H1 (cell line): ENCODE data around the gene ACTL10. TPM values are rescaled to one million over a fixed set of nuclear protein-coding genes. Genes with fewer than 3 reads are reported as not detected.

Source experiments
- CTCF ChIA-PET: fragments of 300-600 bp; sonication (Branson Sonifier 250); formaldehyde crosslinking; loops from one replicate; lab custom pipeline; 2021; ENCODE audit not compliant: partially characterized antibody; lab: Charles Lee
- POLR2A ChIA-PET: fragments of 300-600 bp; sonication (Branson Sonifier 250); formaldehyde crosslinking; loops from one replicate; lab custom pipeline; 2021; ENCODE audit warnings: inconsistent platforms; ENCODE audit not compliant: partially characterized antibody; lab: Charles Lee
- DNase-seq, 2 experiments: peaks; one replicate each; pipeline versions ENCODE4 v3.0.0 to v3.0.0-alpha.2; 2010 to 2022; ENCODE audit warnings: low spot score in 2 of 2, low read depth in 1 of 2, mixed read lengths in 1 of 2
- FAIRE-seq: peaks from 2 replicates; lab custom pipeline; 2011; peaks lifted over from hg19 to GRCh38; lab: Jason Lieb, UNC
- H2AFZ ChIP-seq: 2 replicates; pipeline ENCODE4 v1.8.1; 2012; ENCODE audit warnings: low read length, inconsistent platforms
- H2AK5ac ChIP-seq: 2 replicates; pipeline ENCODE4 v1.6.1; 2013; ENCODE audit warnings: low read depth, low read length
- H2BK120ac ChIP-seq: replicated peaks from 2 replicates; pipeline ENCODE3; 2013; ENCODE audit warnings: low read depth, low read length, inconsistent platforms
- H2BK12ac ChIP-seq: 2 replicates; pipeline ENCODE4 v1.6.1; 2013; ENCODE audit warnings: low read depth, low read length
- H2BK15ac ChIP-seq: 2 replicates; pipeline ENCODE4 v1.6.1; 2013; ENCODE audit warnings: low read length
- H2BK20ac ChIP-seq: 2 replicates; pipeline ENCODE4 v1.6.1; 2013; ENCODE audit warnings: low read length
- H2BK5ac ChIP-seq: 2 replicates; pipeline ENCODE4 v1.6.1; 2013; ENCODE audit warnings: low read depth, low read length
- H3K14ac ChIP-seq: 2 replicates; pipeline ENCODE4 v1.6.1; 2013; ENCODE audit warnings: inconsistent platforms; ENCODE audit not compliant: insufficient read length
- H3K18ac ChIP-seq: 2 replicates; pipeline ENCODE4 v1.6.1; 2013; ENCODE audit warnings: low read length; ENCODE audit errors: extremely low read depth
- H3K23ac ChIP-seq: 2 replicates; pipeline ENCODE4 v1.6.1; 2013; ENCODE audit warnings: inconsistent platforms; ENCODE audit not compliant: insufficient read length
- H3K23me2 ChIP-seq: 2 replicates; pipeline ENCODE4 v1.6.1; 2013; ENCODE audit warnings: low read depth, low read length
- H3K27ac ChIP-seq: 2 replicates; pipeline ENCODE4 v1.6.1; 2011; ENCODE audit warnings: low read depth, low read length, inconsistent platforms
- H3K27me3 ChIP-seq, 4 experiments: replicated peaks in 1 of 4; 1 replicate in 1 of 4; 2 replicates in 3 of 4; pipeline versions ENCODE4 v1.6.1 to v1.8.1; 2011 to 2013; ENCODE audit warnings: low read length in 3 of 4, mild to moderate bottlenecking in 3 of 4, inconsistent platforms in 2 of 4, mixed read lengths in 2 of 4, moderate library complexity in 1 of 4; ENCODE audit not compliant: control insufficient read depth in 3 of 4, insufficient read depth in 3 of 4; ENCODE audit errors: extremely low read depth in 1 of 4
- H3K36me3 ChIP-seq, 4 experiments: 2 replicates each; pipeline versions ENCODE4 v1.6.1 to v1.8.1; 2011 to 2013; ENCODE audit warnings: mild to moderate bottlenecking in 4 of 4, low read length in 3 of 4, moderate library complexity in 2 of 4, control low read depth in 1 of 4, inconsistent platforms in 1 of 4; ENCODE audit not compliant: insufficient read depth in 4 of 4, control insufficient read depth in 2 of 4
- H3K4ac ChIP-seq: replicated peaks from 2 replicates; pipeline ENCODE3; 2013; ENCODE audit warnings: low read length, low read depth, mixed read lengths, inconsistent platforms; ENCODE audit not compliant: insufficient read length
- H3K4me1 ChIP-seq, 4 experiments: replicated peaks in 1 of 4; 1 replicate in 1 of 4; 2 replicates in 3 of 4; pipeline versions ENCODE4 v1.6.1 to v1.8.1; 2011 to 2013; ENCODE audit warnings: low read length in 3 of 4, inconsistent platforms in 2 of 4, mixed read lengths in 1 of 4; ENCODE audit not compliant: insufficient read depth in 4 of 4, control insufficient read depth in 3 of 4
- H3K4me2 ChIP-seq, 2 experiments: 2 replicates each; pipeline versions ENCODE4 v1.6.1 to v1.8.1; 2011 to 2013; ENCODE audit warnings: low read depth in 2 of 2, low read length in 2 of 2, control low read depth in 1 of 2, inconsistent platforms in 1 of 2, mild to moderate bottlenecking in 1 of 2; ENCODE audit not compliant: insufficient read depth in 1 of 2
- H3K4me3 ChIP-seq, 4 experiments: fragments of 200-600, 300-600 bp in 1 of 4; sonication (generic), shearing (Covaris generic), sonication (Bioruptor Twin) in 1 of 4; 2 replicates each; pipeline versions ENCODE4 v1.5.1 to v1.8.1; 2011 to 2016; ENCODE audit warnings: low read length in 4 of 4, low read depth in 3 of 4, control low read depth in 2 of 4, inconsistent platforms in 2 of 4, mild to moderate bottlenecking in 2 of 4, mixed read lengths in 1 of 4, moderate library complexity in 1 of 4; ENCODE audit not compliant: insufficient read depth in 2 of 4; ENCODE audit errors: extremely low read depth in 1 of 4
- H3K56ac ChIP-seq: replicated peaks from 2 replicates; pipeline ENCODE3; 2013; ENCODE audit warnings: low read depth, mild to moderate bottlenecking, mixed read lengths, low read length, inconsistent platforms; ENCODE audit not compliant: insufficient read length
- H3K79me1 ChIP-seq: 2 replicates; pipeline ENCODE4 v1.6.1; 2013; ENCODE audit warnings: low read depth, low read length, control low read depth
- H3K79me2 ChIP-seq, 2 experiments: 2 replicates each; pipeline versions ENCODE4 v1.6.1 to v1.8.1; 2012 to 2013; ENCODE audit warnings: low read length in 2 of 2, mild to moderate bottlenecking in 2 of 2, inconsistent platforms in 1 of 2; ENCODE audit not compliant: insufficient read depth in 2 of 2, control insufficient read depth in 1 of 2
- H3K9ac ChIP-seq, 4 experiments: replicated peaks in 1 of 4; 1 replicate in 1 of 4; 2 replicates in 3 of 4; pipeline versions ENCODE4 v1.6.1 to v1.8.1; 2011 to 2013; ENCODE audit warnings: low read depth in 3 of 4, low read length in 3 of 4, control low read depth in 2 of 4, mild to moderate bottlenecking in 2 of 4, moderate library complexity in 2 of 4, inconsistent platforms in 1 of 4; ENCODE audit errors: extremely low read depth in 1 of 4
- H3K9me3 ChIP-seq, 2 experiments: 2 replicates each; pipeline versions ENCODE4 v1.6.1 to v1.8.1; 2012 to 2013; ENCODE audit warnings: mild to moderate bottlenecking in 2 of 2, moderate library complexity in 2 of 2, control low read depth in 1 of 2, inconsistent platforms in 1 of 2, low read depth in 1 of 2, low read length in 1 of 2, mixed read lengths in 1 of 2; ENCODE audit not compliant: insufficient read depth in 2 of 2
- H4K20me1 ChIP-seq, 2 experiments: replicated peaks in 1 of 2; 2 replicates each; pipeline versions ENCODE3 to v1.8.1; 2011 to 2013; ENCODE audit warnings: inconsistent platforms in 2 of 2, low read length in 2 of 2, mild to moderate bottlenecking in 1 of 2; ENCODE audit not compliant: insufficient read depth in 2 of 2, control insufficient read depth in 1 of 2
- H4K5ac ChIP-seq: 2 replicates; pipeline ENCODE4 v1.6.1; 2013; ENCODE audit warnings: low read length, low read depth, mixed read lengths, inconsistent platforms; ENCODE audit not compliant: insufficient read length
- H4K8ac ChIP-seq: 2 replicates; pipeline ENCODE4 v1.8.0; 2013; ENCODE audit warnings: mild to moderate bottlenecking, moderate library complexity, low read length, inconsistent platforms; ENCODE audit not compliant: insufficient read depth; ENCODE audit errors: extremely low read depth
- H4K91ac ChIP-seq: replicated peaks from 2 replicates; pipeline ENCODE3; 2013; ENCODE audit warnings: low read length, mixed read lengths, inconsistent platforms; ENCODE audit not compliant: insufficient read length
- CREB1 ChIP-seq: IDR thresholded peaks from 2 replicates; pipeline ENCODE4 v1.6.1; 2012; ENCODE audit warnings: inconsistent platforms
- RAD21 ChIP-seq, 2 experiments: IDR thresholded peaks in 1 of 2; conservative IDR thresholded peaks in 1 of 2; 2 replicates each; pipeline ENCODE4 v1.6.1; 2011; ENCODE audit warnings: low read depth in 2 of 2, low read length in 2 of 2, improper control_type of control experiment in 1 of 2, inconsistent platforms in 1 of 2, mild to moderate bottlenecking in 1 of 2, moderate library complexity in 1 of 2
- RXRA ChIP-seq: IDR thresholded peaks from 2 replicates; pipeline ENCODE4 v1.6.1; 2011; ENCODE audit warnings: low read depth, mild to moderate bottlenecking, low read length, moderate library complexity; ENCODE audit not compliant: insufficient read depth
- SP1 ChIP-seq: IDR thresholded peaks from 2 replicates; pipeline ENCODE4 v1.6.1; 2011; ENCODE audit warnings: low read depth, low read length
- YY1 ChIP-seq: IDR thresholded peaks from 2 replicates; pipeline ENCODE4 v1.6.1; 2011; ENCODE audit warnings: low read depth, mild to moderate bottlenecking, low read length
- WGBS, 2 experiments: shearing (Covaris generic) in 1 of 2; methylation state at CpG; one replicate each; pipeline versions ENCODE4 v1.1.6 to v1.1.7; 2013 to 2015; ENCODE audit warnings: low lambda C conversion rate in 2 of 2, mixed read lengths in 2 of 2, inconsistent platforms in 1 of 2, low coverage in 1 of 2, missing lambda C conversion rate in 1 of 2; ENCODE audit not compliant: insufficient replicate concordance in 2 of 2, insufficient coverage in 1 of 2, insufficient read length in 1 of 2; ENCODE audit errors: extremely low coverage in 1 of 2, missing lambda C conversion rate in 1 of 2; 5-methylcytosine and 5-hydroxymethylcytosine counted together
- polyA plus RNA-seq, 7 experiments: library from polyadenylated mRNA; depleted of rRNA in 3 of 7; stranded (reverse) in 5 of 7; unstranded in 2 of 7; fragments of >200 nt in 5 of 7; fragments of 200-250 nt in 2 of 7; gene quantifications; 1 replicate in 5 of 7; 2 replicates in 1 of 7; 4 replicates in 1 of 7; pipeline versions ENCODE4 v1.2.1 to v1.2.3, GENCODE V29; 2011 to 2013; ENCODE audit warnings: missing spikeins in 2 of 7, mixed read lengths in 2 of 7
- total RNA-seq: library from RNA; stranded (reverse); fragmentation: NEBNext Ultra II Directional; extraction: Animal tissue kit (Norgen Biotek cat#: 25700); gene quantifications from 2 replicates; pipeline ENCODE4 v1.2.1, GENCODE V29; 2021

The ACTL10 gene
- total and polyA plus RNA-seq, 2 of the 8 experiments (the other 6 are each of a cell fraction or from before 2014, with no cell fraction given) = 0.26 TPM; not detected in 1

GRCh38 chr20:33687370-33687915 lies 20.7 kb downstream of the ACTL10 start:
- H2AFZ ChIP-seq = no peak overlapping the region

More at GRCh38 chr20:33687370-33687915, 20.7 kb downstream of the ACTL10 start:
- no peak overlapping the region for H2BK5ac ChIP-seq
- H2BK120ac ChIP-seq = no peak overlapping the region
- H3K4me1 ChIP-seq = peaks cover 4 to 25% (median 15%) of the 10 kb centered on the region in 4 experiments
- H4K5ac ChIP-seq = no peak overlapping the region
- peaks cover 12% of the 10 kb centered on the region for H3K79me1 ChIP-seq
- WGBS, 2 experiments = 91% methylated on average over 8 of the region's 8 CpGs; no CpG with 5 or more reads in 1 of the 2 experiments
- H3K4me2 ChIP-seq = peak overlapping the region in 1 of 2 experiments; percentile 58; a peak in 1 of 4 replicates
- no peak overlapping the region for H3K4ac ChIP-seq
- FAIRE-seq = no peak
- no peak overlapping the region for H3K9ac ChIP-seq
- no peak overlapping the region for H3K18ac ChIP-seq
- no peak overlapping the region for H3K23ac ChIP-seq
- ChIA-PET POLR2A (interaction anchor here (0.7 to 2.1 kb wide), 9 partner anchors 9 to 45 kb away, joined by 3 to 6 read pairs (median 4); partner anchors contain the start of genes ACTL10, PXMP4 and ZNF341), CTCF (interaction anchor here (1.0 to 1.8 kb wide), 3 partner anchors 14 to 54 kb away, joined by 4 to 5 read pairs (median 5); no protein-coding TSS in a partner anchor)
- peaks cover 9% of the 10 kb centered on the region for H3K23me2 ChIP-seq
- H2BK15ac ChIP-seq = no peak overlapping the region
- H2BK12ac ChIP-seq = no peak overlapping the region
- DNase-seq = no peak
- H3K27me3 ChIP-seq = peaks cover 0 to 9% (median 2%) of the 10 kb centered on the region in 4 experiments; a peak in 4 of 7 replicates
- no peak overlapping the region for H2BK20ac ChIP-seq
- peaks cover 0 to 32% of the 10 kb centered on the region in 2 experiments; a peak in 3 of 4 replicates for H3K79me2 ChIP-seq
- no peak overlapping the region for H3K4me3 ChIP-seq
- TF ChIP-seq YY1 = no peak
- no peak for TF ChIP-seq CREB1
- no peak for TF ChIP-seq RXRA
- TF ChIP-seq RAD21 (IDR thresholded peaks at IDR 0.05 in 1 of 2, conservative IDR thresholded peaks at IDR 0.05 in 1 of 2; ENCODE audit: low read depth in 2 of 2, low read length in 2 of 2) = no peak
- TF ChIP-seq SP1 = no peak
- H3K14ac ChIP-seq = no peak overlapping the region
- H3K27ac ChIP-seq = no peak overlapping the region
- no peak overlapping the region for H4K91ac ChIP-seq
- no peak overlapping the region for H3K56ac ChIP-seq
- no peaks in the 10 kb centered on the region for H3K9me3 ChIP-seq
- peaks cover 0 to 4% (median 0%) of the 10 kb centered on the region in 4 experiments; a peak in 1 of 8 replicates for H3K36me3 ChIP-seq
- no peak overlapping the region for H4K8ac ChIP-seq
- peaks cover 10 to 17% of the 10 kb centered on the region in 2 experiments for H4K20me1 ChIP-seq
- H2AK5ac ChIP-seq = no peak overlapping the region
